ENCODE measurements around the gene URB1. TPM values are rescaled to one million over a fixed set of nuclear protein-coding genes. Genes with fewer than 3 reads are reported as not detected.

Gene URB1
- 9.7 to 14.0 TPM (median 12.5 TPM) in 5 replicates for total RNA-seq (2022; extraction: Qiagen RNA extraction)

DNA sequence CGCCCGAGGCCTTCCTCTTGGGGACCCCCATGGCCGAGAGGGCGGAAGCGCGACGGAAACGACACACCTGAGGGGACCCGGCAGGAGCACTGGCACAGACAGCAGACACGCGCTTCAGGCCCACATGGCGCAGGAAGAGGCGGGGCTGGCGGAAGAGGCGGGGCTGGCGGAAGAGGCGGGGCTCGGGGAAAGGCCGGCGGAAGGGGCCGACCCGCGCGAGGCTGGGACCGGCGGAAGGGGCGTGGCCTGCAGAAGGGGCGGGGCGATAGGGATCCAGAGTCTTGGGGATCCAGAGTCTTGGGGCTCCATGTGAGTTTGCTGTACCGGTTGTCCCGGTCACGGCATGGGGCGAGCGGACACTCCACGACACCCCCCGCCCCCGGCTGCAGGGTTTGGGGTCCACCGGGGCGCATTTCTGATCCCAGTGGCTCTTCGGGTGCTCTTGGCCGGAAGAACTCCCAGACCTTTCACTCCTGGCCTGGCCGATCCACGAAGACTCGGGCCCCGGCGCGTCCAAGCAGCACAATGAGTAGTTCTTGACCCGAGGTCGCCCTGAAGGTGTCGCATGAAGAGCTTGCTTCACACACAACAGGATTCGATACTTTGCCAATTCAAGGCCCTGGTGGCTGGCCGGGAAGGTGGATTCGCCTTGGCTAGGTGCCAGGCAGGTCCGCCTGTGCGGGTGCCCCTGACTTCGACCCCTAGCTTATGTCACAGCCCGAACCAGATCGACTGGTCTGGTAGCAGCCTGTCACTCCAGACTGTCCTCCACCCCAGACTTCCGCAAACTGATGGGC is at the start of gene URB1:
URB1 (minus strand) TSS at position 133 of the 797 bp plus-strand sequence; CDS start at position 31, 102 bp downstream.

GRCh38 chr21:32412162-32413014 is 19.6 kb upstream of the URB1 start, which contains the start of gene EVA1C:
EVA1C (plus strand) TSS chr21:32412706; CDS start chr21:32412854, 148 bp downstream.

GRCh38 chr21:32298658-32299081 is 94.1 kb downstream of the URB1 start, which contains the start of gene MRAP:
MRAP (plus strand) TSS chr21:32298855; CDS start chr21:32298972, 117 bp downstream.

DNA sequence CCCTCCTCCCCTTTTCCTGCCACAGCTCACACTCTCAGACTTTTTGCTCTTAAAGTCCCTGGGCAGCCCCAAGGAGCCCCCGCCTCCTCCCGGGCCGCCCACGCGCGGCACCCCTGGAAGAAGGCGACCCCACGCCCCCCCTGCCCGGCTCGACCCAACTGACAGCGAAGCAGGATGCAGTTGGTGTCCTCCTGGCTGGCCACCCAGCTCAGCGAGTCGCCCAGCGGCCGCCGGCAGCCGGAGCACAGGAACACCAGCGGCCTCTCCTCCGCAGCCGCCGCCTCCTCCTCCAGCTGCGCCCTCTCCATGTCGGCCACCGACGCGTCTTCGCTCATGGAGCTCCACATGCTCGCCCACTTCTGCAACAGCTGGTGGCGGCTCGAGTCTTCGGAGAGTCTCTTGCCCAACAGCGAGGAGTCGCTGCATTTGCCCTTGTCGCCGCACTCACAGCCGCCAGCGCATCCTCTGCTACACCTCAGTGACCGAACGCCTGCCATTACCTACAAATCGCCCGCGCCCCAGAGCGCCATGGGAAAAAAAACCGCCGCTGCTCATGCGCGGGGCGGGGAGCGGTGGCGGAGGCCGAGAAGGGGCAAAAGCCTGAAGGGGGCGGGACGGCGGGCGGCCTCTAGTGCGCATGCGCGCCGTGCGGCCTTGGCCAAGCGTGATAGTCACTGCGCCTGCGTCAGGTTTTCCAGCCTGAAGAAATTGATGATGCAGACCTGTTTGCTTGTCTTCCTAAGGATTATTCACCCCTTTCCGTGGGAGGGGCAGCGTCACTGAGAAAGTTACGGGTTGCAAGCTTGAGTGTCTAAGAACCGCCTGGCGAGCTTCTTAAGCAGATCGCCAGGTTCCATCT is 114.1 kb downstream of the URB1 start, which contains the start of gene MIS18A:
MIS18A (minus strand) TSS at position 532 of the 859 bp plus-strand sequence; CDS start at position 497, 35 bp downstream.

Other genes with a start within 250 kb of the URB1 start
- gene MIS18A, start 114.0 kb downstream of the URB1 start, total RNA-seq (2022; extraction: Qiagen RNA extraction): 15.2 to 16.9 TPM (median 15.4 TPM) in 5 replicates
- gene MRAP, start 94.2 kb downstream of the URB1 start, total RNA-seq (2022; extraction: Qiagen RNA extraction): not detected in 5 replicates
- gene EVA1C, start 19.7 kb upstream of the URB1 start, total RNA-seq (2022; extraction: Qiagen RNA extraction): 34.5 to 43.8 TPM (median 42.3 TPM) in 5 replicates
- 0.23 to 0.96 TPM (median 0.65 TPM) in 5 replicates for gene TCP10L, start 192.5 kb upstream of the URB1 start, total RNA-seq (2022; extraction: Qiagen RNA extraction)
- 26.6 to 33.2 TPM (median 31.8 TPM) in 5 replicates for gene CFAP298, start 219.4 kb upstream of the URB1 start, total RNA-seq (2022; extraction: Qiagen RNA extraction)